K562 (cell line): ENCODE results near the gene EMILIN3. TPM values are rescaled to one million over a fixed set of nuclear protein-coding genes. Genes with fewer than 3 reads are reported as not detected.
A peak's percentile ranks its signal among the peaks of the same experiment; 100 is the strongest.

Experiments used
- ATAC-seq: fragments of 200-7000 bp; cut with Tn5 transposase; 3 replicates; pipeline ENCODE4 v1.9.1; 2020; ENCODE audit warnings: moderate library complexity
- BruUV-seq: library from RNA; stranded (reverse); fragments of 400-500 nt; replicated peaks from 2 replicates; lab custom pipeline; 2021; lab: Mats Ljungman, UMichigan
- CTCF ChIA-PET: fragments of 300-600 bp; formaldehyde crosslinking; extraction: SDS; loops from one replicate; lab custom pipeline; 2021; ENCODE audit warnings: low intra/inter-chr PET ratio; lab: Yijun Ruan, JAX
- POLR2A ChIA-PET: fragments of 300-600, 350-650 bp; sonication (Branson Sonifier 250); formaldehyde crosslinking; extraction: SDS; loops from one replicate; lab custom pipeline; 2021; ENCODE audit warnings: antibody characterized with exemption, inconsistent platforms; lab: Yijun Ruan, JAX
- DNase-seq, 4 experiments: peaks; one replicate each; pipeline versions ENCODE4 v3.0.0 to v3.0.0-alpha.2; 2011 to 2018; ENCODE audit warnings: low spot score in 3 of 4, mixed read lengths in 3 of 4; ENCODE audit errors: extremely low read depth in 1 of 4
- FAIRE-seq: peaks from 2 replicates; lab custom pipeline; 2011; peaks lifted over from hg19 to GRCh38; lab: Jason Lieb, UNC
- H2AFZ ChIP-seq: 2 replicates; pipeline ENCODE4 v1.6.0; 2011; ENCODE audit warnings: low read depth, low read length, control low read depth, inconsistent platforms
- H3K27ac ChIP-seq: fragments of 200-600 bp; 3 replicates; pipeline ENCODE4 v1.8.0; 2011; ENCODE audit warnings: low read depth, mild to moderate bottlenecking, control low read depth, inconsistent platforms, low read length, moderate library complexity, mixed read lengths; ENCODE audit errors: extremely low read depth
- H3K27me3 ChIP-seq, 2 experiments: fragments of 300-600 bp in 1 of 2; 2 replicates in 1 of 2; 3 replicates in 1 of 2; pipeline versions ENCODE4 v1.6.0 to v1.8.0; 2011; ENCODE audit warnings: inconsistent platforms in 2 of 2, low read length in 2 of 2, mild to moderate bottlenecking in 1 of 2, mixed read lengths in 1 of 2, moderate library complexity in 1 of 2; ENCODE audit not compliant: control insufficient read depth in 2 of 2, insufficient read depth in 2 of 2
- H3K36me3 ChIP-seq: fragments of 300-600 bp; 3 replicates; pipeline ENCODE4 v1.8.0; 2011; ENCODE audit warnings: mild to moderate bottlenecking, low read length, inconsistent platforms; ENCODE audit not compliant: control insufficient read depth, insufficient read depth
- H3K4me1 ChIP-seq, 2 experiments: fragments of 200-600 bp in 1 of 2; replicated peaks in 1 of 2; 2 replicates in 1 of 2; 3 replicates in 1 of 2; pipeline versions ENCODE4 v1.5.1 to v1.8.0; 2011; ENCODE audit warnings: inconsistent platforms in 2 of 2, low read length in 2 of 2, mild to moderate bottlenecking in 1 of 2, mixed read lengths in 1 of 2, moderate library complexity in 1 of 2; ENCODE audit not compliant: control insufficient read depth in 2 of 2, insufficient read depth in 2 of 2
- H3K4me2 ChIP-seq: 2 replicates; pipeline ENCODE4 v1.6.1; 2011; ENCODE audit warnings: low read length, control low read depth, inconsistent platforms, mixed read lengths; ENCODE audit not compliant: insufficient read depth
- H3K4me3 ChIP-seq: fragments of 200-600 bp; sonication (generic), shearing (Covaris generic); 2 replicates; pipeline ENCODE4 v1.5.1; 2016; ENCODE audit warnings: control low read depth, inconsistent platforms
- H3K79me2 ChIP-seq: fragments of 200-600 bp; 3 replicates; pipeline ENCODE4 v1.8.0; 2011; ENCODE audit warnings: low read length, inconsistent platforms; ENCODE audit not compliant: control insufficient read depth, insufficient read depth
- H3K9ac ChIP-seq, 2 experiments: 2 replicates each; pipeline versions ENCODE4 v1.6.0 to v1.6.1; 2011; ENCODE audit warnings: low read depth in 2 of 2, low read length in 2 of 2, control low read depth in 1 of 2, inconsistent platforms in 1 of 2, mild to moderate bottlenecking in 1 of 2, mixed read lengths in 1 of 2; ENCODE audit not compliant: insufficient read depth in 1 of 2
- H3K9me1 ChIP-seq: one replicate; pipeline ENCODE4 v1.6.0; 2011; ENCODE audit warnings: inconsistent platforms, mild to moderate bottlenecking, low read length, moderate library complexity; ENCODE audit not compliant: control insufficient read depth, insufficient read depth
- H3K9me3 ChIP-seq: replicated peaks from 2 replicates; pipeline ENCODE4 v1.5.1; 2011; ENCODE audit warnings: low read depth, low read length, inconsistent platforms; ENCODE audit not compliant: control insufficient read depth, insufficient read depth
- H4K20me1 ChIP-seq: replicated peaks from 2 replicates; pipeline ENCODE4 v1.6.1; 2011; ENCODE audit warnings: low read length, inconsistent platforms, mixed read lengths; ENCODE audit not compliant: control insufficient read depth, insufficient read depth
- CCAR2 ChIP-seq: fragments of 200-400 bp; formaldehyde crosslinking; IDR thresholded peaks from 2 replicates; pipeline ENCODE4 v1.6.1; 2017; ENCODE audit warnings: mild to moderate bottlenecking, low read depth, low read length
- ELK1 ChIP-seq: sonication (generic); formaldehyde crosslinking; IDR thresholded peaks from 2 replicates; pipeline ENCODE4 v1.8.1; 2022; ENCODE audit warnings: missing genetic modification reagents
- GABPB1 ChIP-seq: sonication (generic); formaldehyde crosslinking; IDR thresholded peaks from 2 replicates; pipeline ENCODE4 v1.8.0; 2022; ENCODE audit warnings: mild to moderate bottlenecking, missing genetic modification reagents
- HDAC1 ChIP-seq, 2 experiments: fragments of 450-650 bp; IDR thresholded peaks; 2 replicates each; pipeline ENCODE4 v1.6.1; 2016 to 2017; ENCODE audit warnings: inconsistent platforms in 1 of 2, mild to moderate bottlenecking in 1 of 2, moderate library complexity in 1 of 2
- ID3 ChIP-seq, 2 experiments: fragments of 250-450 bp in 1 of 2; fragments of 450-650 bp in 1 of 2; sonication (Bioruptor Pico) in 1 of 2; IDR thresholded peaks; 2 replicates each; pipeline versions ENCODE4 v1.6.1 to v1.8.0; 2016 to 2021; ENCODE audit warnings: mild to moderate bottlenecking in 2 of 2, moderate library complexity in 2 of 2, missing compliant biosample characterization in 1 of 2, missing genetic modification characterization in 1 of 2
- NCOA2 ChIP-seq, 2 experiments: fragments of 450-650 bp; IDR thresholded peaks; 2 replicates each; pipeline ENCODE4 v1.6.1; 2018; ENCODE audit warnings: mild to moderate bottlenecking in 2 of 2, moderate library complexity in 1 of 2; ENCODE audit not compliant: partially characterized antibody in 2 of 2
- PHF8 ChIP-seq: fragments of 200-600 bp; sonication (generic); IDR thresholded peaks from 2 replicates; pipeline ENCODE4 v1.6.1; 2012; ENCODE audit warnings: mixed run types, mild to moderate bottlenecking, inconsistent platforms, low read length, moderate library complexity, borderline replicate concordance
- SAP30 ChIP-seq: fragments of 200-600 bp; sonication (generic); IDR thresholded peaks from 2 replicates; pipeline ENCODE4 v1.6.1; 2012; ENCODE audit warnings: borderline replicate concordance, low read depth, mild to moderate bottlenecking, moderate library complexity, low read length, control low read depth, inconsistent platforms; ENCODE audit not compliant: insufficient read depth, poor library complexity, severe bottlenecking
- TCF3 ChIP-seq: sonication (generic); formaldehyde crosslinking; IDR thresholded peaks from 2 replicates; pipeline ENCODE4 v1.4.0; 2020; ENCODE audit warnings: mild to moderate bottlenecking, missing genetic modification reagents
- TCF7L2 ChIP-seq: fragments of 150-350 bp; IDR thresholded peaks from 2 replicates; pipeline ENCODE4 v1.6.1; 2016; ENCODE audit warnings: low read depth, mild to moderate bottlenecking, low read length, moderate library complexity
- USF2 ChIP-seq: sonication (generic); formaldehyde crosslinking; IDR thresholded peaks from 2 replicates; pipeline ENCODE4 v1.5.0; 2020; ENCODE audit warnings: missing genetic modification reagents
- ZFP36 ChIP-seq: fragments of 150-350 bp; IDR thresholded peaks from 2 replicates; pipeline ENCODE4 v1.6.1; 2018; ENCODE audit warnings: low read length, low read depth; ENCODE audit not compliant: partially characterized antibody
- ZNF217 ChIP-seq: sonication (generic); formaldehyde crosslinking; IDR thresholded peaks from 2 replicates; pipeline ENCODE4 v1.8.0; 2022; ENCODE audit warnings: mild to moderate bottlenecking, missing genetic modification reagents
- ZNF707 ChIP-seq: fragments of 250-450 bp; sonication (Bioruptor Pico); conservative IDR thresholded peaks from 2 replicates; pipeline ENCODE4 v1.8.0; 2022; ENCODE audit warnings: inconsistent platforms, mild to moderate bottlenecking, moderate library complexity
- WGBS: fragments of 100-300 bp; shearing (Covaris generic); methylation state at CpG from one replicate; pipeline ENCODE4 v1.1.6; 2016; ENCODE audit warnings: low coverage, mixed read lengths; ENCODE audit not compliant: insufficient coverage; ENCODE audit errors: missing lambda C conversion rate; 5-methylcytosine and 5-hydroxymethylcytosine counted together
- in situ Hi-C: fragments of 300-500 bp; cut with MboI; formaldehyde crosslinking; loops from 4 replicates; pipeline ENCODE4 v1.15.0; 2018; ENCODE audit warnings: inconsistent platforms, mixed read lengths
- intact Hi-C: fragments of 100-400 bp; cut with micrococcal nuclease; formaldehyde crosslinking; loops from 2 replicates; pipeline ENCODE4 v1.14.2; 2022
- polyA plus RNA-seq, 8 experiments: library from polyadenylated mRNA; depleted of rRNA in 4 of 8; stranded (reverse) in 5 of 8; unstranded in 3 of 8; fragments of >200 nt; fragmentation: Nextera tagmentation in 2 of 8; fragmentation: Illumina TruSeq in 1 of 8; extraction: Ambion mirVana in 2 of 8; extraction: Trizol in 1 of 8; gene quantifications; 2 replicates each; pipeline versions ENCODE4 v1.2.1 to v1.2.3, GENCODE V29; 2011 to 2014; ENCODE audit warnings: inconsistent platforms in 1 of 8, missing spikeins in 1 of 8
- total RNA-seq, 7 experiments: library from RNA; depleted of rRNA in 6 of 7; stranded (reverse); fragments of >200 nt in 6 of 7; fragmentation: Illumina TruSeq in 2 of 7; extraction: Trizol in 2 of 7; gene quantifications; 2 replicates each; pipeline versions ENCODE4 v1.2.1 to v1.2.3, GENCODE V29; 2011 to 2021; ENCODE audit warnings: low replicate concordance in 1 of 7

EMILIN3 gene
- total and polyA plus RNA-seq, 9 of the 15 experiments (the other 6 are each of a cell fraction or from before 2014, with no cell fraction given), result 0.01 to 0.07 TPM; not detected in 7

GRCh38 chr20:41317546-41318270 lies 48.9 kb downstream of the EMILIN3 start, which contains the start of gene ZHX3 (continued):
- TF ChIP-seq SAP30 (no peak), ZFP36 (no peak)

- Histone ChIP-seq H3K9ac (peak overlapping the region; percentile 67 to 92), H3K4me1 (peaks cover 5 to 17% of the 10 kb centered on the region in 2 experiments; a peak in 4 of 5 replicates), H2AFZ (peak overlapping the region; percentile 85), H3K4me2 (peak overlapping the region; percentile 92), H3K9me1 (no peaks in the 10 kb centered on the region), H3K4me3 (peak overlapping the region; percentile 93), H4K20me1 (no peaks in the 10 kb centered on the region), H3K27ac (peak overlapping the region; percentile 60), H3K27me3 (no peaks in the 10 kb centered on the region), H3K9me3 (no peaks in the 10 kb centered on the region), H3K36me3 (peaks cover 5% of the 10 kb centered on the region; the same call in 1 of the 3 replicates), H3K79me2 (peaks cover 34% of the 10 kb centered on the region)
- ChIA-PET POLR2A (interaction anchor here (0.6 to 2.4 kb wide), 5 partner anchors 10 to 257 kb away, joined by 3 to 10 read pairs (median 3); no protein-coding TSS in a partner anchor), CTCF (no interaction called here)
- intact Hi-C loops, result no loop called here
- FAIRE-seq (peak; percentile 35), ATAC-seq (peak; percentile 70), DNase-seq (peak; percentile 80 to 95 (median 92))
- in situ Hi-C loops, result no loop called here
- no TSS peak for BruUV-seq
- WGBS, result under 1% methylated on average over 51 of the region's 66 CpGs
- TF ChIP-seq TCF3 (CRISPR knock-in tag) (no peak), PHF8 (peak; percentile 74; the same call in 1 of the 2 replicates), ELK1 (CRISPR knock-in tag) (0 out of 2 replicates have a peak, but pooled peaks have one; percentile 47), HDAC1 (IDR thresholded peaks at IDR 0.05) (peak in 1 of 2 experiments; percentile 90; a peak in 2 of 4 replicates), GABPB1 (CRISPR knock-in tag) (no peak; the same call in 1 of the 2 replicates), ID3 (CRISPR knock-in tag; IDR thresholded peaks at IDR 0.05) (no peak), ID3 (tag; IDR thresholded peaks at IDR 0.05) (peak; percentile 52; the same call in 1 of the 2 replicates), CCAR2 (no peak), ZNF217 (no peak), NCOA2 (IDR thresholded peaks at IDR 0.05; ENCODE audit: partially characterized antibody in 2 of 2) (no peak), TCF7L2 (no peak), USF2 (no peak), ZNF707 (no peak)
Measured at GRCh38 chr20:41316602-41317545, 49.7 kb downstream of the EMILIN3 start.
